CD4-positive, alpha-beta T cell (primary cell): ENCODE data around the gene ZNF385D. TPM values are rescaled to one million over a fixed set of nuclear protein-coding genes. Genes with fewer than 3 reads are reported as not detected.

Experiments
- ATAC-seq: fragments of 200-7000 bp; cut with Tn5 transposase; one replicate; pipeline ENCODE4 v1.10.0; 2022; ENCODE audit warnings: mild to moderate bottlenecking; ENCODE audit not compliant: poor library complexity
- CTCF ChIA-PET: fragments of 350-600 bp; sonication (Branson Sonifier 250); formaldehyde crosslinking; loops from one replicate; lab custom pipeline; 2021; ENCODE audit warnings: antibody characterized with exemption, inconsistent platforms; lab: Charles Lee
- POLR2A ChIA-PET: fragments of 350-600 bp; sonication (Branson Sonifier 250); formaldehyde crosslinking; loops from one replicate; lab custom pipeline; 2021; ENCODE audit warnings: antibody characterized with exemption, inconsistent platforms; lab: Charles Lee
- DNase-seq, 14 experiments: peaks; one replicate each; pipeline ENCODE4 v3.0.0-alpha.2; 2013 to 2020; ENCODE audit warnings: mixed read lengths in 2 of 14
- H3K27ac ChIP-seq, 2 donors: one replicate each; pipeline versions ENCODE4 v1.5.1 to v1.7.0; 2013; ENCODE audit warnings: low read length in 2 of 2, low read depth in 1 of 2, mild to moderate bottlenecking in 1 of 2
- H3K27me3 ChIP-seq, 2 experiments: 1 replicate in 1 of 2; 2 replicates in 1 of 2; pipeline versions ENCODE4 v1.6.1 to v1.7.0; 2013; ENCODE audit warnings: low read length in 2 of 2, control low read depth in 1 of 2, mild to moderate bottlenecking in 1 of 2, moderate library complexity in 1 of 2; ENCODE audit not compliant: insufficient read depth in 2 of 2, control insufficient read depth in 1 of 2
- H3K36me3 ChIP-seq: one replicate; pipeline ENCODE4 v1.6.1; 2013; ENCODE audit warnings: low read length, control low read depth; ENCODE audit not compliant: insufficient read depth
- H3K4me1 ChIP-seq: one replicate; pipeline ENCODE4 v1.6.1; 2013; ENCODE audit warnings: low read length, control low read depth; ENCODE audit not compliant: insufficient read depth
- H3K4me3 ChIP-seq: one replicate; pipeline ENCODE4 v1.5.1; 2013; ENCODE audit warnings: mild to moderate bottlenecking, low read length, moderate library complexity
- H3K9me3 ChIP-seq, 2 experiments: 1 replicate in 1 of 2; 2 replicates in 1 of 2; pipeline versions ENCODE4 v1.6.1 to v1.7.0; 2013; ENCODE audit warnings: low read length in 2 of 2, mild to moderate bottlenecking in 2 of 2, control low read depth in 1 of 2, moderate library complexity in 1 of 2; ENCODE audit not compliant: control insufficient read depth in 1 of 2, insufficient read depth in 1 of 2
- H3K27ac Mint-ChIP-seq: one replicate; pipeline ENCODE4 v1.8.0; 2020; ENCODE audit warnings: mixed read lengths
- H3K27me3 Mint-ChIP-seq: one replicate; pipeline ENCODE4 v1.8.0; 2021; ENCODE audit warnings: mixed read lengths
- H3K36me3 Mint-ChIP-seq: one replicate; pipeline ENCODE4 v1.8.0; 2021; ENCODE audit warnings: low read depth, mixed read lengths
- H3K4me1 Mint-ChIP-seq: one replicate; pipeline ENCODE4 v1.8.0; 2021; ENCODE audit warnings: low read depth, mixed read lengths
- H3K4me3 Mint-ChIP-seq: one replicate; pipeline ENCODE4 v1.8.0; 2020; ENCODE audit warnings: mild to moderate bottlenecking, mixed read lengths
- H3K9me3 Mint-ChIP-seq: one replicate; pipeline ENCODE4 v1.8.0; 2020; ENCODE audit warnings: mixed read lengths
- CTCF ChIP-seq: fragments of 200-600 bp; IDR thresholded peaks from one replicate; pipeline ENCODE4 v1.8.0; 2022; ENCODE audit warnings: antibody characterized with exemption, mild to moderate bottlenecking
- intact Hi-C, 2 experiments: fragments of 100-400 bp; cut with DNase I in 1 of 2; cut with micrococcal nuclease in 1 of 2; formaldehyde crosslinking; loops; one replicate each; pipeline versions ENCODE4 v1.15.1 to v1.9.0; 2023 to 2025; cut with DNase I, micrococcal nuclease
- total RNA-seq, 174 experiments: library from RNA in 2 of 174; stranded (reverse) in 2 of 174; gene quantifications; one replicate each; pipeline ENCODE4 v1.2.3 and lab custom pipeline; 2021 to 2026

Gene ZNF385D
- total RNA-seq, 2 experiments from 2014 or later = not detected

- peaks cover 4% of the 10 kb centered on the region for H3K9me3 Mint-ChIP-seq
- H3K4me3 Mint-ChIP-seq = no peak overlapping the region
- ATAC-seq (no peak), DNase-seq (no peak)
- H3K4me1 ChIP-seq = no peaks in the 10 kb centered on the region
- no peaks in the 10 kb centered on the region for H3K4me1 Mint-ChIP-seq
- H3K27ac Mint-ChIP-seq = no peak overlapping the region
- H3K27me3 ChIP-seq = no peaks in the 10 kb centered on the region
- no peak overlapping the region for H3K27ac ChIP-seq
- no peaks in the 10 kb centered on the region for H3K27me3 Mint-ChIP-seq
- H3K4me3 ChIP-seq = no peak overlapping the region
- ChIA-PET CTCF (no interaction called here), POLR2A (no interaction called here)
- intact Hi-C loops = no loop called here
- H3K36me3 ChIP-seq = no peaks in the 10 kb centered on the region
- H3K36me3 Mint-ChIP-seq = no peaks in the 10 kb centered on the region
- H3K9me3 ChIP-seq = no peaks in the 10 kb centered on the region
- no peak for TF ChIP-seq CTCF
These were observed 130.4 kb downstream of the ZNF385D start for GRCh38 chr3:21620511-21621155.

- Histone ChIP-seq H3K27me3 (no peaks in the 10 kb centered on the region), H3K9me3 (peaks cover 0 to 4% of the 10 kb centered on the region in 2 experiments), H3K36me3 (no peaks in the 10 kb centered on the region), H3K4me1 (no peaks in the 10 kb centered on the region), H3K4me3 (no peak overlapping the region), H3K27ac (no peak overlapping the region)
- no peak overlapping the region for H3K4me3 Mint-ChIP-seq
- ChIA-PET POLR2A (no interaction called here), CTCF (no interaction called here)
- no peaks in the 10 kb centered on the region for H3K4me1 Mint-ChIP-seq
- no peak overlapping the region for H3K27ac Mint-ChIP-seq
- H3K27me3 Mint-ChIP-seq = no peaks in the 10 kb centered on the region
- TF ChIP-seq CTCF = no peak
- DNase-seq = no peak
- peaks cover 4% of the 10 kb centered on the region for H3K9me3 Mint-ChIP-seq
- no peaks in the 10 kb centered on the region for H3K36me3 Mint-ChIP-seq
- intact Hi-C loops = no loop called here
- no peak for ATAC-seq
These were observed 132.3 kb downstream of the ZNF385D start for GRCh38 chr3:21618695-21619094.

GRCh38 chr3:21613372-21614070, 137.5 kb downstream of the ZNF385D start:
- Mint-ChIP-seq H3K27me3 (no peaks in the 10 kb centered on the region), H3K27ac (no peak overlapping the region), H3K4me1 (no peaks in the 10 kb centered on the region), H3K9me3 (peaks cover 2% of the 10 kb centered on the region), H3K36me3 (no peaks in the 10 kb centered on the region), H3K4me3 (no peak overlapping the region)
- H3K27ac ChIP-seq = no peak overlapping the region
- no peak for TF ChIP-seq CTCF
- peaks cover 0 to 13% of the 10 kb centered on the region in 2 experiments for H3K9me3 ChIP-seq
- ChIA-PET CTCF (no interaction called here), POLR2A (no interaction called here)
- ATAC-seq (no peak), DNase-seq (no peak)
- H3K4me1 ChIP-seq = no peaks in the 10 kb centered on the region
- no peak overlapping the region for H3K4me3 ChIP-seq
- no peaks in the 10 kb centered on the region for H3K36me3 ChIP-seq
- no peaks in the 10 kb centered on the region for H3K27me3 ChIP-seq
- intact Hi-C loops = no loop called here
